HepG2 (cell line): ENCODE data around the gene ATAD1. TPM values are rescaled to one million over a fixed set of nuclear protein-coding genes. Genes with fewer than 3 reads are reported as not detected.

Experiments
- ATAC-seq: fragments of 200-7000 bp; cut with Tn5 transposase; 3 replicates; pipeline ENCODE4 v1.9.1; 2020; ENCODE audit warnings: mild to moderate bottlenecking, moderate library complexity
- BruUV-seq: library from RNA; stranded (reverse); fragments of 400-500 nt; replicated peaks from 2 replicates; lab custom pipeline; 2021; lab: Mats Ljungman, UMichigan
- CTCF ChIA-PET: fragments of 300-600 bp; formaldehyde crosslinking; extraction: SDS; loops from one replicate; lab custom pipeline; 2021; ENCODE audit warnings: low total read pairs, inconsistent platforms, low intra/inter-chr PET ratio; lab: Yijun Ruan, JAX
- POLR2A ChIA-PET: fragments of 350-600 bp; sonication (Branson Sonifier 250); formaldehyde crosslinking; loops from one replicate; lab custom pipeline; 2020; ENCODE audit warnings: antibody characterized with exemption, inconsistent platforms; lab: Yijun Ruan, JAX
- DNase-seq: peaks from one replicate; pipeline ENCODE4 v3.0.0-alpha.2; 2015; ENCODE audit warnings: low spot score
- FAIRE-seq: peaks from 3 replicates; lab custom pipeline; 2011; peaks lifted over from hg19 to GRCh38; lab: Jason Lieb, UNC
- H2AFZ ChIP-seq: one replicate; pipeline ENCODE4 v1.6.1; 2011; ENCODE audit warnings: low read length, inconsistent platforms
- H3K27ac ChIP-seq: fragments of 300-600 bp; 3 replicates; pipeline ENCODE4 v1.8.0; 2011; ENCODE audit warnings: mixed run types, mild to moderate bottlenecking, mixed read lengths, low read length, inconsistent platforms; ENCODE audit not compliant: insufficient read depth; ENCODE audit errors: extremely low read length
- H3K27me3 ChIP-seq, 2 experiments: fragments of 200-600 bp in 1 of 2; 2 replicates in 1 of 2; 3 replicates in 1 of 2; pipeline versions ENCODE4 v1.6.0 to v1.8.0; 2011; ENCODE audit warnings: low read length in 2 of 2, mild to moderate bottlenecking in 2 of 2, moderate library complexity in 2 of 2, inconsistent platforms in 1 of 2; ENCODE audit not compliant: insufficient read depth in 2 of 2, control insufficient read depth in 1 of 2
- H3K36me3 ChIP-seq, 2 experiments: fragments of 200-600 bp in 1 of 2; replicated peaks in 1 of 2; 2 replicates in 1 of 2; 3 replicates in 1 of 2; pipeline versions ENCODE4 v1.5.1 to v1.8.0; 2011; ENCODE audit warnings: low read length in 2 of 2, inconsistent platforms in 1 of 2; ENCODE audit not compliant: insufficient read depth in 2 of 2, control insufficient read depth in 1 of 2
- H3K4me1 ChIP-seq: 2 replicates; pipeline ENCODE4 v1.5.1; 2012; ENCODE audit warnings: low read length, inconsistent platforms; ENCODE audit not compliant: insufficient read depth
- H3K4me2 ChIP-seq: 2 replicates; pipeline ENCODE4 v1.6.0; 2011; ENCODE audit warnings: low read depth, low read length, inconsistent platforms
- H3K4me3 ChIP-seq, 3 experiments: fragments of 200-600 bp in 1 of 3; sonication (generic), shearing (Covaris generic) in 1 of 3; replicated peaks in 1 of 3; 2 replicates each; pipeline ENCODE4 v1.5.1; 2011 to 2016; ENCODE audit warnings: low read length in 3 of 3, inconsistent platforms in 2 of 3, low read depth in 2 of 3, mild to moderate bottlenecking in 2 of 3, control low read depth in 1 of 3, mixed read lengths in 1 of 3; ENCODE audit not compliant: insufficient read depth in 1 of 3
- H3K79me2 ChIP-seq: one replicate; pipeline ENCODE4 v1.6.1; 2011; ENCODE audit warnings: low read length, inconsistent platforms; ENCODE audit not compliant: insufficient read depth
- H3K9ac ChIP-seq: 2 replicates; pipeline ENCODE4 v1.6.0; 2011; ENCODE audit warnings: mild to moderate bottlenecking, low read depth, low read length, inconsistent platforms; ENCODE audit not compliant: insufficient read depth
- H3K9me3 ChIP-seq: 2 replicates; pipeline ENCODE4 v1.5.1; 2012; ENCODE audit warnings: mild to moderate bottlenecking, low read length
- H4K20me1 ChIP-seq: 2 replicates; pipeline ENCODE4 v1.6.0; 2011; ENCODE audit warnings: inconsistent platforms, mild to moderate bottlenecking, low read length, moderate library complexity; ENCODE audit not compliant: insufficient read depth
- BCL6 ChIP-seq: IDR thresholded peaks from 2 replicates; pipeline ENCODE4 v1.6.1; 2016; ENCODE audit warnings: missing genetic modification reagents, missing compliant biosample characterization
- EP300 ChIP-seq, 3 experiments: sonication (generic) in 1 of 3; formaldehyde crosslinking in 1 of 3; IDR thresholded peaks; 2 replicates each; pipeline versions ENCODE4 v1.5.1 to v1.6.1; 2011 to 2020; ENCODE audit warnings: low read depth in 2 of 3, low read length in 2 of 3, borderline replicate concordance in 1 of 3, improper control_type of control experiment in 1 of 3, mild to moderate bottlenecking in 1 of 3, missing genetic modification reagents in 1 of 3, moderate library complexity in 1 of 3
- KLF16 ChIP-seq, 2 experiments: sonication (generic) in 1 of 2; formaldehyde crosslinking in 1 of 2; IDR thresholded peaks; 2 replicates each; pipeline versions ENCODE4 v1.6.1 to v1.8.0; 2016 to 2023; ENCODE audit warnings: missing genetic modification reagents in 2 of 2, missing compliant biosample characterization in 1 of 2
- MIER2 ChIP-seq: IDR thresholded peaks from 2 replicates; pipeline ENCODE4 v1.6.1; 2016; ENCODE audit warnings: missing biosample characterization, missing genetic modification reagents
- ZBTB7A ChIP-seq: sonication (generic); formaldehyde crosslinking; IDR thresholded peaks from 2 replicates; pipeline ENCODE4 v1.8.0; 2022; ENCODE audit warnings: mild to moderate bottlenecking, missing genetic modification reagents
- ZNF501 ChIP-seq: sonication (generic); formaldehyde crosslinking; IDR thresholded peaks from 2 replicates; pipeline ENCODE4 v1.5.1; 2020; ENCODE audit warnings: mild to moderate bottlenecking, moderate library complexity, missing genetic modification reagents
- ZNF746 ChIP-seq: sonication (generic); formaldehyde crosslinking; IDR thresholded peaks from 2 replicates; pipeline ENCODE4 v1.8.0; 2022; ENCODE audit warnings: mild to moderate bottlenecking, missing genetic modification reagents
- WGBS: methylation state at CpG from one replicate; pipeline ENCODE4 v1.1.6; 2017; ENCODE audit warnings: low lambda C conversion rate; 5-methylcytosine and 5-hydroxymethylcytosine counted together
- in situ Hi-C: cut with HindIII; loops from 2 replicates; pipeline ENCODE4 v1.10.0; 2017; ENCODE audit warnings: low pct_unique_long_range_greater_than_20kb; ENCODE audit not compliant: extremely low pct_ligation_motif_present
- intact Hi-C: fragments of 100-400 bp; cut with micrococcal nuclease; formaldehyde crosslinking; loops from one replicate; pipeline ENCODE4 v1.10.0; 2022; ENCODE audit not compliant: unreplicated experiment
- polyA plus RNA-seq, 8 experiments: library from polyadenylated mRNA; depleted of rRNA in 3 of 8; stranded (reverse) in 7 of 8; unstranded in 1 of 8; fragments of >200 nt; fragmentation: Illumina TruSeq in 4 of 8; extraction: Trizol in 4 of 8; gene quantifications; 2 replicates each; pipeline versions ENCODE4 v1.2.1 to v1.2.3, GENCODE V29; 2011 to 2016; ENCODE audit warnings: low read depth in 4 of 8, missing spikeins in 1 of 8, mixed read lengths in 1 of 8; ENCODE audit not compliant: insufficient read depth in 1 of 8
- total RNA-seq, 5 experiments: library from RNA; depleted of rRNA; stranded (reverse); fragments of >200 nt; fragmentation: Illumina TruSeq; extraction: Trizol; gene quantifications; 2 replicates each; pipeline ENCODE4 v1.2.3, GENCODE V29; 2016; ENCODE audit warnings: low read depth in 1 of 5

Gene ATAD1
- total and polyA plus RNA-seq, 2 of the 13 experiments (the other 11 are each of a cell fraction or from before 2014, with no cell fraction given): 14.9 to 28.2 TPM

DNA sequence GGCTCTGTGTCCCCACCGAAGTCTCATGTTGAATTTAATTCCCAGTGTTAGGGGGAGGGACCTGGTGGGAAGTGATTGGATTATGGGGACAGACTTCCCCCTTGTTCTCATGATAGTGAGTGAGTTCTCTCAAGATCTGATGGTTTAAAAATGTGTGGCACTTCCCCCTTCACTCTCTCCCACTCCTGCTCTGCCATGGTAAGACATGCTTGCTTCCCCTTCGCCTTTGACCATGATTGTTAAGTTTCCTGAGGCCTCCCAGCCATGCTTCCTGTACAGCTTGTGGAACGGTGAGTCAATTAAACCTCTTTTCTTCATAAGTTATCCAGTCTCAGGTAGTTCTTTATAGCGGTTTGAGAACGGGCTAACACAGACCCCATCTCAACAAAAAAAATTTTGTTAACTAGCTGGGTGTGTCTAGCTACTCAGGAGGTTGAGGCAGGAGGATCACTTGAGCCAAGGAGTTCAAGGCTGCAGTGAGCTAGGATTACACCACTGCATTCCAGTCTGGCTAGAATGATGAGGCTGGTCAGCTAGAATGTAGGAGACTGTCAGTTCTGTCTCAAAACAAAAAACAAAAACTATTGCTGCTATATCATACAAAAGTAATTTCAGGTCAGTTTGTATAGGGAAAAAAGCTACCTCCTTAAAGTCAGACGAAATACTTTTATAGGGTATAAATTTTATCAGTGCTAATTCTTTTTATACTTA, 57.7 kb downstream of the ATAD1 start:
- TF ChIP-seq BCL6 (CRISPR knock-in tag) (no peak), ZNF501 (CRISPR knock-in tag) (no peak), EP300 (IDR thresholded peaks at IDR 0.05; ENCODE audit: low read depth in 2 of 2, low read length in 2 of 2) (no peak), EP300 (CRISPR knock-in tag; IDR thresholded peaks at IDR 0.05; ENCODE audit: borderline replicate concordance) (no peak), KLF16 (CRISPR knock-in tag; IDR thresholded peaks at IDR 0.05) (no peak), MIER2 (no peak), ZBTB7A (no peak)
- TF ChIP-seq, all 625 proteins: peak for 0
- BruUV-seq: no TSS peak
- no peak overlapping the region for H3K9ac ChIP-seq
- ChIA-PET CTCF (no interaction called here), POLR2A (interaction anchor here (0.5 to 0.9 kb wide), 2 partner anchors 11 to 22 kb away, joined by 3 to 4 read pairs; no protein-coding TSS in a partner anchor)
- whole genome bisulfite sequencing: 92% methylated on average over 6 of the region's 6 CpGs
- FAIRE-seq (no peak), DNase-seq (no peak), ATAC-seq (no peak)
- H3K79me2 ChIP-seq: no peaks in the 10 kb centered on the region
- H3K27me3 ChIP-seq: no peaks in the 10 kb centered on the region
- in situ Hi-C loops: no loop called here
- no peak overlapping the region for H2AFZ ChIP-seq
- peaks cover 2 to 20% of the 10 kb centered on the region in 2 experiments; a peak in 3 of 5 replicates for H3K36me3 ChIP-seq
- no peak overlapping the region for H3K4me3 ChIP-seq
- no peaks in the 10 kb centered on the region for H3K9me3 ChIP-seq
- H3K4me2 ChIP-seq: no peak overlapping the region
- H3K27ac ChIP-seq: no peak overlapping the region
- no peaks in the 10 kb centered on the region for H4K20me1 ChIP-seq
- H3K4me1 ChIP-seq: peaks cover 24% of the 10 kb centered on the region
- intact Hi-C loops: no loop called here

DNA sequence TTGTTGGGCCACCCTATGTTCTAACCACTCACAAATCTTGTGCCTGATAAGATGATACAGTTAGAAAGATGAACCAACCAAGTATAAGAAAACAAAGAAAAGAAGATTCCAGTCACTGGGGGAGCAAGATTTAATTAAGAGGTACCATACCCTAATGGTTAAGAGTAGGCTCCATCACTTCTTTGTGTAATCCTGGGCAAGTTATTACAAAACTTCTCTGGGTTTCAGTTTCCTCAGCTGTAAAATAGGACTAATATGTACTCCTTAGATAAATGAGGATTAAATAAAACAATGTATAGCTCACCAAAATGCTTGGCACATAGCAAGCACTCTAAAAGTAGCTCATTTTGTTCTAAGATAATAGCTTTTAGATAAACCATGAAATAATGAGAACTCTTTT, 58.5 kb downstream of the ATAD1 start:
- no peak overlapping the region for H3K4me2 ChIP-seq
- no peak for TF ChIP-seq ZNF746
- no TSS peak for BruUV-seq
- in situ Hi-C loops: no loop called here
- no peaks in the 10 kb centered on the region for H3K9me3 ChIP-seq
- ATAC-seq: no peak
- no peaks in the 10 kb centered on the region for H3K27me3 ChIP-seq
- no peak for FAIRE-seq
- no peak overlapping the region for H3K4me3 ChIP-seq
- no peak for DNase-seq
- intact Hi-C loops: no loop called here
- peaks cover 2 to 22% of the 10 kb centered on the region in 2 experiments; a peak in 3 of 5 replicates for H3K36me3 ChIP-seq
- H3K4me1 ChIP-seq: peaks cover 26% of the 10 kb centered on the region
- ChIA-PET POLR2A (interaction anchor here (0.9 kb wide), 1 partner anchor 11 kb away, joined by 4 read pairs; no protein-coding TSS in a partner anchor), CTCF (no interaction called here)
- no peak overlapping the region for H2AFZ ChIP-seq
- H3K9ac ChIP-seq: no peak overlapping the region
- no peak overlapping the region for H3K27ac ChIP-seq
- H3K79me2 ChIP-seq: no peaks in the 10 kb centered on the region
- H4K20me1 ChIP-seq: no peaks in the 10 kb centered on the region
